EL (cell line): ENCODE data around the gene PRMT7.

Experiments
- DNase-seq: peaks from one replicate; pipeline ENCODE4 v3.0.0-alpha.2; 2016

PRMT7 gene

DNA sequence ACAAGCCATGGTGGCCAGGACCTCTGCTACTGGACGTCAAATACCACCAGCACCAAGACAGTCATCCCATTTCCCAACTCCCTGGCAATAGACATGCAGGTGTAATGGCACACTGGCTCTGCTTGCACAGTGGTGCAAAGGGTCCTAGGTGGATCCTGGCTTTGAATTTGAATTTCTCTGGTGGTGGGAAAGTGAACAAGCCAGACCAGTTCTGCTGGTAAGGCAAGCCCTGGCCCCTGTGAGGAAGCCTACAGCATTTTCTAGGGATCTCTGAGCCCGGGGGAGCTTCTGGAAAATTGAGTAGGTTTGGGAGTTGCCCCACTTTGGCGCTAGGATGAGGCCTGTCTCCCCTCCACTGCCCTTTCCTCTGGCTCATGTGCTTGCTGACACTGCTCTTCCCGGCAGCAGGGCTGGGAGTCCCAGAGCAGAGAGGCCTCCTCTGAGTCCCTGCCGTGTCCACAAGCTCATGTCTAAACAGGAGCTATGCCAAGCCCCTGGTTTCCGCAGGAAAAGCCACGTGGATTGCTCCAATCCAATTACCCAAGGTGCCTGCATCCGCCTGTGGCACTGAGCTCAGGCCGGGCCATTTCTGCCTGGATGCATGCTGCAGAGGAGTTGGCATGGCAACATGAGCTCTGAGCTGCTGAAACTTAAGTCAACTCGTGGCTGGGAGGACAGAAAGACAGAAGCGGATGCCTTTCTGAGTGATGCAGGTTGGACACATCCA, 67.0 kb downstream of the PRMT7 start:
- no peak for DNase-seq

DNA sequence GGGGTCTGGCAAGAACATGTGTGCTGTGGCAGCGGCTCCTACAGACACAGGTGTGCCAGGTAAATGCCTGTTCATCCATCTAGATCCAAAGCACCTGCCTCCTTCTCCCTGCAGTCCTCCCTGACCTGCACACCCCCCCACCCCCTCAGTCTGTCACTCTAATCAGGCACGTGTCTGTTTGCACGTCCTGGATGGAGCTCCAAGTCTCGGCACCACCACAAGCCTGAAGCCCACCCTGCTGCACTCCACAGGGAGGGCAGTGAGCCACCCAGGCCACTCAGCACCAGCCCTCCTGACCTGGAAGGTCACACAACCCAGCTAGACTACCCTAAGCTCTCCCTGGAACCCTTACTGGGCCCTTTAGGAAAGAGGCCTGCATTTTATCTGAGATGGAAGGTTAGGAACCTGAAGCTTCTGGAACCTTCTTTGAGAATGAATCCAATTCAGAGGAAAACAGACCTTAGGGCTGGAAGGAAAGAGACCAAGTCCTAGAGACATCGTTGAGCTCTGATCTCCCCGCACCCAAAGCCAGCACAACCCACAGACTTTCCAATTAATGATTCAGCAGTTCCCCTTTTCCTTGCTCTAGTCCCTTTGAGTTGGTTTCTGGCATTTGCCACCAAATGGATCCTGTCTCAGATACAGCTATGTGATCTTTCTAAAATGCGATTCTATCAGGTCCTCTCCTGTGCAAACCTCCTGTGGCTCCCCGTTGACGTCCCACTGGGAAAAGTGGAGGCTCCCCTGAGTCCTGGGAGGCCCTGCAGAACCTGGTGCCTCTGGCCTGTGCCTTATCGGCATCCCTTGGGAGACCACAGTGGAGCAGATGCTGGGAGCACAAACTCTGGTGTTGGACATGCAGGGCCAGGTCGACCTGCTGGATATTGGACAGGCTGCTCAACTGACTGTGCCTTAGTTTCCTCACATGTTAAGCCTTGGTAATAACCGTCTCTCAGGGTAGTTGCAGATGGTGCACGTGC, 67.9 kb downstream of the PRMT7 start:
- DNase-seq: no peak

GRCh38 chr16:68379472-68380347, 68.9 kb downstream of the PRMT7 start:
- no peak for DNase-seq

DNA sequence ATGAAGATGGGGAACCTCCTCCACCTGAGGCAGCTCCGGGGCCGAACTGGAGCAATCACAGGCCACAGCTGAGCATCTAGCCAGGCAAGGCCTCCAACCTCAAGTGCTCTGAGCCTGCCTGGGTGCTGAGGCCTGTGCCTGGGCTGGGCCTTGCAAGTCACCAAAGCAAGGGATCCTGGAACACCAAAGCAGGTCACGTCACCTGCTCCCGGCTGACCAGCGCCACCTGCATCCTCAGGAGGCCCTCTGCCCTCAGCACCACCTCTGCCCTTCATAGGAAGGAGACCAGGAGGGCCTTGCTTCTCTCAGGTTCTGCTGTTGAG, 69.5 kb downstream of the PRMT7 start:
- no peak for DNase-seq

DNA sequence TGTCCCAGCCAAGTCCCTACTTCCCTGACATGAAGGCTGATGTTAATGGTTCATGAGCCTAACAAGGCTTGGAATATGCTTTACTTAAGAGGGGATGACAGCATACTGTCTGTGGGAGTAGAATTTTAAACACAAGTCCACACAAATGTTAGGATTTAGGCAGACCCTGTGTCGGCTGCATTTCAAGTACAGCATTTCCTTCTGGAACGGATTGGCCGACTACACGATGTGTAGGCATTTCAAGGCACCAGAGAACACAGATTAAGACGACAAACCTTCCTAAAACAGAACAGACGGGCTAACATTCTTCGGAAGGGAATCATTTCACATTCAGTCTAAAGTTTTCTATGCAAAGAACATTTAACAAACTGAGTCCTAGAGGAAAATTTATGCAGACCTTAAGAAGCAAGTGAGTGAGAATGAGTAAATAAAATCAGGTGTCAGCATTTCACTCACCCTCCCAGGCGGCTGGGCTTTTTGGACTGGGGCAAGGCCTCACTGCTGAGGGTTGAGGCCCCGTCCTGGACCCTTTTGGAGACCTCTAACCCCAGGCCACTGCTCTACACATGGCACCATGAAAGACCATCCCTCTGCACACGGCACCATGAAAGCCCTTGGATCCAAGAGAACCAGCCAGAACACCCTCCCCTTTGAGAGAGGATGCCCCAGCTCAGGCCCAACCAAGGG, 70.0 kb downstream of the PRMT7 start:
- no peak for DNase-seq

DNA sequence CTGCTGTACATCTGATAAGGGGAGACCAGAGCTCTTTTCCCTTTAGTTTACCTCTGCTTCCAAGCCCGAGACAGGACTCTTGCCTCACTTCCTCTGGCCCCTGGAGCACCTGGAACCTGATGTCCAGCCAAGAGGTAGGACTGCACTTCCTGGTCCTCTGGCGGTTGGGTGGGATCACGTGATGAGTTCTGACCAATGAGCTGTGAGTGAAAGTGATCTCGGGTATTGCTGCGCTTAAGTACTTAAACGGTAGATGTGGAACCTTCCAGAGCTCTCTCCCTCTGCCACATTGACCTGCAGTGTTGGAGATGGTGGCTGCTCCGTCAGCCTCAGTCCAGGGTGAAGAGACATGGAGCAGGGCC, 70.5 kb downstream of the PRMT7 start:
- DNase-seq: no peak

- DNase-seq: no peak
Measured at GRCh38 chr16:68382296-68382718, 71.5 kb downstream of the PRMT7 start.

- no peak for DNase-seq
Measured at GRCh38 chr16:68383858-68384257, 73.0 kb downstream of the PRMT7 start.

GRCh38 chr16:68384288-68385161, 73.7 kb downstream of the PRMT7 start:
- no peak for DNase-seq

GRCh38 chr16:68385371-68385770, 74.6 kb downstream of the PRMT7 start:
- DNase-seq: no peak

DNA sequence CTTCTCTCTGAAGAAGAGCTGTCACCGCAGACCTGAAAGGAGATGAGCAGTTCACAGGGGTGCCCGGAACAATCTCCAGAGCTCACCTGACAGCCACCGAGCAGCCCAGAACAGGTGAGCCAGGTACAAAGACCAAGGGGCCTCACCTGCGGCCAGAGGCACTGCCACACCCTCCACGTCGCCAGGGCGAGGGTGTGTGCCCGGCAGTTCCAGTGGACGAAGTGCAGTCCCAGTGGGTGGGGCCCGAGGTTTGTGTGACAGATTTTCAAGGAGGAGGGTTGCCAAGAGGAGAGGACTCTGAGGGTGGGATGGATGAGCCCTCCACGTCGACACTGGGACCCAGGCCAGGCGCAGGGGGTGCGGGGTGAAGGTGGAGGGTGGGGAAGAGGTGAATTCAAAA, 75.8 kb downstream of the PRMT7 start:
- no peak for DNase-seq

DNA sequence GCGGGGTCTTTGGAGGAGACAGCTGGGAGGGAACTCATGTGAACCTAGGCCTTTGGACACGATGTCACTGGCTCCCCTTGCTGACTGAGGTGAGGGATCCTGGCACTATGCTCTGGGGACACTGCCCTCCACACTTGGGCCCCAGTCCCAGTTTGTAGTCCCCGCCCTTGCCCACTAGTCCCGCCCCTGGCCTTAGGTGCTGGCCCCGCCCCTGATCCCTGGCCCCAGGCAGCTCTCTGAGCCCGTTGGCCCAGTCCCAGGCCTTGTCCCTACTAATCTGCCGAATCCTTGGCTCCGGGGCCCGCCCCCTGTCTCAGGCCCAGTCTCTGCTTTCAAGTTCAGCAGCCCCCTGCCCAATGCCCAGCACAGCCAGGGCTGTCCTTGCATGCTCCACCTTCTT, 76.5 kb downstream of the PRMT7 start:
- DNase-seq: no peak

GRCh38 chr16:68388124-68388523, 77.3 kb downstream of the PRMT7 start:
- DNase-seq: no peak

DNA sequence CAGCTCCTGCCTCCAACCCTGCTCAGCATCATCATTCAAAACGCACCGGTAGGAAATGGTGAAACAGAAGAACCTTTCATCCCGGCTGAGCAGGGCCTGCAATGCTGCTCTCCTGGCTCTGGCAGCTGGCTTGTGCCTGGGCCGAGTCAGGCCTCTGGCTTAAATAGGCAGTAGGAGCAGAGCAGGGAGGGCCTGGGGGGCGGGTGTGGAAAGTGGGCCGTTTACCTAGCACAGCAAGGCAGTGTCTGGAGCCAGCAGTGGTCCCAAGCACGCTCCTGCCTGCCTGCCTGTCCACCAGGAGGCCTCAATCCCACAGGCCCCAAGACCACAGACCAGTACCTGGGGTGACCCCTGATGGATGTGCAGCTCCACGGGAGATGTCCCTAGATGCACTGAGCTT, 78.2 kb downstream of the PRMT7 start:
- DNase-seq: no peak

DNA sequence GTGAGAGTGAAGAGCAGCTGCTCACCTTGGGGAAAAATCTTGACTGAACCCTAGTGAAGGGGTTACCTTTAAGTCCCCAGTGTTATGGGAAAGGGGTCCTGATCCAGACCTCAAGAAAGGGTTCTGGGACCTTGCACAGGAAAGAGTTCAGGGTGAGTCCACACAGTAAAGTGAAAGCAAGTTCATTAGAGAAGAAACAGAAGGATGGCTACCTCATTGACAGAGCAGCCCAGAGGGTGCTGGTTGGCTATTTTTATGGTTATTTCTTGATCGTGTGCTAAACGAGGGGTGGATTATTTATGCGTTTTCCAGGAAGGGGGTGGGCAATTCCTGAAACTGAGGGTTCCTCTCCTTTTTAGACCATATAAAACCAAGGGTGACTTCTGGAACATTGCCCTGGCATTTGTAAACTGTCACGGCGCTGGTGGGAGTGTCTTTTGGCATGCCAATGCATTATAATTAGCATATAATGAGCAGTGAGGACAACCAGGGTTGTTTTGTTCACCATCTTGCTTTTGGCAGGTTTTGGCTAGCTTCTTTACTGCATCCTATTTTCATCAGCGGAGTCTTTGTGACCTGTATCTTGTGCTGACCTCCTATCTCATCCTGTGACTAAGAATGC, 79.0 kb downstream of the PRMT7 start:
- DNase-seq: no peak

DNA sequence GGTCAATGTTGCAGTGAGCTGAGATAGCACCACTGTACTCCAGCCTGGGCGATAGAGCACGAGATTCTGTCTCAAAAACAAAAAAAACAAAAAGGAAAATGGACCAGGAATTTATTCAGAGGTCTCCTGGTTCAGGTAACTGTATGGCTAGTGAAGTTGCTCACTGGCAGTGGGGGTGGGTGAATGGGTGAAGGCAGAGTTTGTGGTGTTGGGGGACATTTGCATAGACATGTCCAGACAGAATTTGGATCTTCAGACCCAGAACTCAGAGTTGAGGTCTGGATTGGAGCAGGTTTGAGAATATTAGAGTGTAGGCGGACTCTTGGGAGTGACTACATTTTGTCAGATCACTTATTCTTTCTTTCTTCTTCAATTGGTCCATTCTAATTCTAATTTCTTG, 82.5 kb downstream of the PRMT7 start:
- DNase-seq: no peak

GRCh38 chr16:68395167-68395786, 84.5 kb downstream of the PRMT7 start:
- DNase-seq: no peak

- no peak for DNase-seq
Measured at GRCh38 chr16:68395815-68396214, 85.0 kb downstream of the PRMT7 start.

- DNase-seq: peak; percentile 53
Measured at GRCh38 chr16:68396481-68396880, 85.7 kb downstream of the PRMT7 start.

GRCh38 chr16:68397710-68398201, 86.9 kb downstream of the PRMT7 start:
- no peak for DNase-seq

DNA sequence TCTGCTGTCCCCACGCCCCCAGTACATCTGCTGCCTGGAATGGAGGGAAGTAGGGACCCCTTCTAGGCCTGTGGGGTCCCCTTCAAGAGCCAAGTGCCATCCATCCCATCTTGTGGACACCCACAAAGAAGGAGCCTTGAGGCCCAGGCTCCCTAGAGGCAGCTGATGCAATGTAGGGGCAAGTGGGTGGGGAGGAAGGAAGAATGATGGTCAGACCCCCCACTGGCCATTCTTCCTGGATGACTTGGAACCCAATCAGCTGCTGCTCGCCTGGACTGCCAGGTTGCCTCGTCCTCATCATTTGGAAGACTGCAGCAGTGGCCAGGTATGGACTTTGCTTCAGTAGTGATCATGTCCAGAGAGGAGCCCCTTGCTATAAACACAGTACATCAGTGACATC, 88.6 kb downstream of the PRMT7 start:
- DNase-seq: peak; percentile 13
